Panc1 (cell line): ENCODE data around the gene PDCD1. TPM values are rescaled to one million over a fixed set of nuclear protein-coding genes. Genes with fewer than 3 reads are reported as not detected.

Experiments used
- ATAC-seq: fragments of 200-7000 bp; cut with Tn5 transposase; 2 replicates; pipeline ENCODE4 v1.9.1; 2020; ENCODE audit warnings: mild to moderate bottlenecking, moderate library complexity
- BruUV-seq: library from RNA; stranded (reverse); fragments of 400-500 nt; replicated peaks from 2 replicates; lab custom pipeline; 2021; lab: Mats Ljungman, UMichigan
- CTCF ChIA-PET: fragments of 300-600 bp; sonication (Branson Sonifier 250); formaldehyde crosslinking; loops from one replicate; lab custom pipeline; 2022; ENCODE audit warnings: antibody characterized with exemption; lab: Charles Lee
- POLR2A ChIA-PET: fragments of 300-600 bp; sonication (Branson Sonifier 250); formaldehyde crosslinking; loops from one replicate; lab custom pipeline; 2022; ENCODE audit warnings: antibody characterized with exemption; lab: Charles Lee
- DNase-seq: peaks from one replicate; pipeline ENCODE4 v3.0.0-alpha.2; 2010; ENCODE audit warnings: low read depth, low spot score
- H3K27ac ChIP-seq: 2 replicates; pipeline ENCODE4 v1.5.1; 2011; ENCODE audit warnings: mild to moderate bottlenecking, low read length, inconsistent platforms
- H3K27me3 ChIP-seq: fragments of 200-500 bp; sonication (Bioruptor generic); 2 replicates; pipeline ENCODE4 v1.6.0; 2014; ENCODE audit warnings: low read length, inconsistent platforms; ENCODE audit not compliant: control insufficient read depth, insufficient read depth
- H3K36me3 ChIP-seq: fragments of 200-500 bp; sonication (Bioruptor generic); 2 replicates; pipeline ENCODE4 v1.5.1; 2014; ENCODE audit warnings: inconsistent platforms, mild to moderate bottlenecking, low read length, moderate library complexity; ENCODE audit not compliant: control insufficient read depth, insufficient read depth
- H3K4me1 ChIP-seq: 2 replicates; pipeline ENCODE4 v1.5.1; 2011; ENCODE audit warnings: inconsistent platforms, mild to moderate bottlenecking, low read length, moderate library complexity; ENCODE audit not compliant: control insufficient read depth, insufficient read depth
- H3K4me3 ChIP-seq, 2 experiments: 2 replicates each; pipeline ENCODE4 v1.5.1; 2011 to 2012; ENCODE audit warnings: low read depth in 2 of 2, low read length in 2 of 2, mild to moderate bottlenecking in 2 of 2, inconsistent platforms in 1 of 2, moderate library complexity in 1 of 2
- H3K9me3 ChIP-seq: fragments of 200-500 bp; sonication (Bioruptor generic); 2 replicates; pipeline ENCODE4 v1.5.1; 2014; ENCODE audit warnings: low read depth, mild to moderate bottlenecking, inconsistent platforms, low read length, moderate library complexity; ENCODE audit not compliant: control insufficient read depth, insufficient read depth
- CTCF ChIP-seq: fragments of 450-650 bp; IDR thresholded peaks from 2 replicates; pipeline ENCODE4 v1.5.1; 2017; ENCODE audit warnings: mild to moderate bottlenecking
- POLR2AphosphoS5 ChIP-seq: IDR thresholded peaks from 2 replicates; pipeline ENCODE4 v1.6.1; 2012; ENCODE audit warnings: mild to moderate bottlenecking, low read depth, low read length, moderate library complexity
- SIN3A ChIP-seq: IDR thresholded peaks from 2 replicates; pipeline ENCODE4 v1.6.1; 2012; ENCODE audit warnings: low read depth, mild to moderate bottlenecking, low read length, moderate library complexity, borderline replicate concordance; ENCODE audit not compliant: insufficient read depth
- TCF7L2 ChIP-seq: IDR thresholded peaks from 2 replicates; pipeline ENCODE4 v1.6.1; 2011; ENCODE audit warnings: mild to moderate bottlenecking, low read depth, low read length, inconsistent platforms
- in situ Hi-C: cut with HindIII; loops from 2 replicates; pipeline ENCODE4 v1.10.0; 2016; ENCODE audit warnings: low sequenced_read_pairs, low pct_unique_long_range_greater_than_20kb
- intact Hi-C: fragments of 100-400 bp; cut with micrococcal nuclease; formaldehyde crosslinking; loops from one replicate; pipeline ENCODE4 v1.10.0; 2022; ENCODE audit not compliant: unreplicated experiment
- total RNA-seq: library from RNA; stranded (reverse); gene quantifications from one replicate; pipeline ENCODE4 v1.2.1, GENCODE V29; 2021; ENCODE audit not compliant: unreplicated experiment
- TF ChIP-seq, protein P1 (sequence below), 2 experiments: IDR thresholded peaks; 2 replicates each; pipeline ENCODE4 v1.6.1; 2011 to 2012; ENCODE audit warnings: low read depth in 2 of 2, control low read depth in 1 of 2, low read length in 1 of 2, mild to moderate bottlenecking in 1 of 2, moderate library complexity in 1 of 2; ENCODE audit not compliant: insufficient read depth in 1 of 2

PDCD1 gene
- total RNA-seq, 1 experiment from 2014 or later = 0.15 TPM

DNA sequence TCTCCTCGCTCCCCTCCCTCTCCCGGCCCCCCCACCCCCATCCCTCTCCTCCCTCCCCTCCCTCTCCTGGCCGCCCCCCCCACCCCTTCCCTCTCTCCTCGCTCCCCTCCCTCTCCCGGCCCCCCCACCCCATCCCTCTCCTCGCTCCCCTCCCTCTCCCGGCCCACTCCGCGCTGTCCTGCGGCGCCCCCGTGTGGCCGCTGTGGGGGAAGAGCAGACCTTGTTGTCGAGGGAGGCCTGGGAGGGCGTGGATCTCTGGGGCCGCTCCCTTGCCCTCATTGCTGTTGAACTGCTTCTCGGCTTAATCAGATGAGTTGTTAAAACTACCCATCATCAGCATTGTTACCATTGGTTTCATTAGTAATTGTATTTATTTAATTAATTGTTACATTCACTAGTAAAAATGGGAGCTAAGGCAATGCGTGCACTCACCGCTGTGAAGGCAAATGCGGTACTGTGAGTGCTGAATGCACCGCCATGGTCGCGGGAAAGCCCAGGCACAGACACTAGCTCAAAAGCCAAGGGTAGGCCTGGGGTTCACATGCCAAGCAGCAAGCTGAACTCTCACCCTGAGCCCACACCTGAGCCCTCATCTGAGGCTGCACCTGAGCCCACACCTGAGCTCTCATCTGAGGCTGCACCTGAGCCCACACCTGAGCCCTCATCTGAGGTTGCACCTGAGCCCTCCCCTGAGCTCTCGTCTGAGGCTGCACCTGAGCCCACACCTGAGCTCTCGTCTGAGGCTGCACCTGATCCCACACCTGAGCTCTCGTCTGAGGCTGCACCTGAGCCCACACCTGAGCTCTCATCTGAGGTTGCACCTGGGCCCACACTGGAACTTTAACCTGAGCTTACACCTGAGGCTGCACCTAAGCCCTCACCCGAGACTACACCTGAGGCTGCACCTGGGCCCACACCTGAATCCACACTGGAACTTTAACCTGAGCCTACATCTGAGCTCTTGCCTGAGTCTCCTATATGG lies 19.6 kb upstream of the PDCD1 start:
- Histone ChIP-seq H3K36me3 (no peaks in the 10 kb centered on the region), H3K27ac (no peak overlapping the region), H3K4me1 (peaks cover 16% of the 10 kb centered on the region), H3K9me3 (no peaks in the 10 kb centered on the region), H3K27me3 (no peaks in the 10 kb centered on the region), H3K4me3 (no peak overlapping the region)
- CTCF ChIA-PET = interaction anchor here (0.6 to 0.7 kb wide), 2 partner anchors 94 to 144 kb away, joined by 3 to 4 read pairs; partner anchors contain the start of gene D2HGDH
- ATAC-seq = peak; percentile 64
- in situ Hi-C loops (no loop called here), intact Hi-C loops (loop anchor here (10.0 kb wide), 1 partner anchor 143 kb away; the partner anchor contains the start of gene D2HGDH)
- DNase-seq = no peak
- POLR2A ChIA-PET = interaction anchor here (1.2 kb wide), 1 partner anchor 176 kb away, joined by 17 read pairs; the partner anchor contains the start of gene ING5
- BruUV-seq = no TSS peak
- peak; percentile 88 for TF ChIP-seq CTCF
- no peak for TF ChIP-seq POLR2AphosphoS5
- no peak for TF ChIP-seq TCF7L2

DNA sequence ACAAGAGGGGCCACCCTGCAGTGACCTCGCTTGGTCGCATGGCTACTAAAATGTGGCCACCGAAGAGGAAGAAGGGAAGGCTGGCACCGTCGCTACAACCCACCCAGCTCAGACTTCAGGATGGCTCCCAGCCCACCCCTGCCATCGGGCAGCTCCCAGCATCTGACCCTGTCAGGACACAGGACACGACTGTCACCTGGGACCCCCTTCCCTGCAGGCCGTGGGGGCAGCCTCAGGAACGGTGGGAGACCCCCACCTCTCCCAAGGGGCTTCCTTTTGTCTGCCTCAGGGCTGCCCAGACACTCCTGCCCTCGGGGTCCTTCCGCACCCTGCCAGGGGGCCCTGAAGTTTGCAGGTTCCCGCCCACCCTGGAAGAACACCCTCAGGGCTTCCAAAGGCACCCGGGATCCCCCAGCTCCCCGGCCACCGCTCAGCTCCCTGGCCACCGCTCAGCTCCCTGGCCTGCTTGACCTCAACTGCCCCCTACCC lies 18.5 kb upstream of the PDCD1 start:
- no peaks in the 10 kb centered on the region for H3K9me3 ChIP-seq
- no peak overlapping the region for H3K4me3 ChIP-seq
- no peak for TF ChIP-seq SIN3A
- TF ChIP-seq TCF7L2 = no peak
- TF ChIP-seq POLR2AphosphoS5 = no peak
- TF ChIP-seq, protein P1, sequence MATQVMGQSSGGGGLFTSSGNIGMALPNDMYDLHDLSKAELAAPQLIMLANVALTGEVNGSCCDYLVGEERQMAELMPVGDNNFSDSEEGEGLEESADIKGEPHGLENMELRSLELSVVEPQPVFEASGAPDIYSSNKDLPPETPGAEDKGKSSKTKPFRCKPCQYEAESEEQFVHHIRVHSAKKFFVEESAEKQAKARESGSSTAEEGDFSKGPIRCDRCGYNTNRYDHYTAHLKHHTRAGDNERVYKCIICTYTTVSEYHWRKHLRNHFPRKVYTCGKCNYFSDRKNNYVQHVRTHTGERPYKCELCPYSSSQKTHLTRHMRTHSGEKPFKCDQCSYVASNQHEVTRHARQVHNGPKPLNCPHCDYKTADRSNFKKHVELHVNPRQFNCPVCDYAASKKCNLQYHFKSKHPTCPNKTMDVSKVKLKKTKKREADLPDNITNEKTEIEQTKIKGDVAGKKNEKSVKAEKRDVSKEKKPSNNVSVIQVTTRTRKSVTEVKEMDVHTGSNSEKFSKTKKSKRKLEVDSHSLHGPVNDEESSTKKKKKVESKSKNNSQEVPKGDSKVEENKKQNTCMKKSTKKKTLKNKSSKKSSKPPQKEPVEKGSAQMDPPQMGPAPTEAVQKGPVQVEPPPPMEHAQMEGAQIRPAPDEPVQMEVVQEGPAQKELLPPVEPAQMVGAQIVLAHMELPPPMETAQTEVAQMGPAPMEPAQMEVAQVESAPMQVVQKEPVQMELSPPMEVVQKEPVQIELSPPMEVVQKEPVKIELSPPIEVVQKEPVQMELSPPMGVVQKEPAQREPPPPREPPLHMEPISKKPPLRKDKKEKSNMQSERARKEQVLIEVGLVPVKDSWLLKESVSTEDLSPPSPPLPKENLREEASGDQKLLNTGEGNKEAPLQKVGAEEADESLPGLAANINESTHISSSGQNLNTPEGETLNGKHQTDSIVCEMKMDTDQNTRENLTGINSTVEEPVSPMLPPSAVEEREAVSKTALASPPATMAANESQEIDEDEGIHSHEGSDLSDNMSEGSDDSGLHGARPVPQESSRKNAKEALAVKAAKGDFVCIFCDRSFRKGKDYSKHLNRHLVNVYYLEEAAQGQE (IDR thresholded peaks at IDR 0.05; ENCODE audit: insufficient read depth in 1 of 2, low read depth in 2 of 2, low read length in 1 of 2) = no peak
- TF ChIP-seq CTCF = no peak
- ChIA-PET POLR2A (no interaction called here), CTCF (no interaction called here)
- no peak for ATAC-seq
- DNase-seq = no peak
- BruUV-seq = no TSS peak
- H3K36me3 ChIP-seq = no peaks in the 10 kb centered on the region
- H3K4me1 ChIP-seq = peaks cover 11% of the 10 kb centered on the region
- intact Hi-C loops = loop anchor here (10.0 kb wide), 1 partner anchor 142 kb away; the partner anchor contains the start of gene D2HGDH
- no peaks in the 10 kb centered on the region for H3K27me3 ChIP-seq
- in situ Hi-C loops = no loop called here
- no peak overlapping the region for H3K27ac ChIP-seq
